COLO668 (cell line): ENCODE measurements around the gene HCFC1R1.
A peak's percentile ranks its signal among the peaks of the same experiment; 100 is the strongest.

Source experiments
- DNase-seq: peaks from one replicate; lab custom pipeline; 2025; ENCODE audit not compliant: unreplicated experiment; lab: John Stamatoyannopoulos, UW

Gene HCFC1R1

GRCh38 chr16:3020604-3021448, 2.9 kb downstream of the HCFC1R1 start:
- DNase-seq = peak; percentile 55

- DNase-seq = peak; percentile 86
Measured at GRCh38 chr16:3020247-3020603, 3.5 kb downstream of the HCFC1R1 start, which contains the start of gene TNFRSF12A. TSS of gene TNFRSF12A (plus strand) at chr16:3020368. CDS start at chr16:3020398, 30 bp downstream.

GRCh38 chr16:3019594-3020246, 4.0 kb downstream of the HCFC1R1 start:
- no peak for DNase-seq

- peak; percentile 38 for DNase-seq
Measured at GRCh38 chr16:3017794-3018506, 5.8 kb downstream of the HCFC1R1 start, which contains the start of gene CLDN6. TSS of gene CLDN6 (minus strand) at chr16:3018183. CDS start at chr16:3016021, 2,162 bp downstream.

GRCh38 chr16:3017344-3017743, 6.4 kb downstream of the HCFC1R1 start:
- no peak for DNase-seq

GRCh38 chr16:3015865-3016521, 7.7 kb downstream of the HCFC1R1 start:
- no peak for DNase-seq

GRCh38 chr16:3014971-3015370, 8.8 kb downstream of the HCFC1R1 start:
- no peak for DNase-seq

GRCh38 chr16:3013998-3014690, 9.6 kb downstream of the HCFC1R1 start:
- no peak for DNase-seq

GRCh38 chr16:3013491-3013951, 10.2 kb downstream of the HCFC1R1 start:
- peak; percentile 28 for DNase-seq

- DNase-seq = peak; percentile 90
Measured at GRCh38 chr16:3012828-3013420, 10.8 kb downstream of the HCFC1R1 start, which contains the start of gene CLDN9. TSS of gene CLDN9 (plus strand) at chr16:3012923. CDS start at chr16:3013363, 440 bp downstream.

- peak; percentile 92 for DNase-seq
Measured at GRCh38 chr16:3012246-3012645, 11.5 kb downstream of the HCFC1R1 start.

- no peak for DNase-seq
Measured at GRCh38 chr16:3010510-3010909, 13.2 kb downstream of the HCFC1R1 start.

GRCh38 chr16:3009568-3010390, 14.0 kb downstream of the HCFC1R1 start:
- DNase-seq = peak; percentile 70

- no peak for DNase-seq
Measured at GRCh38 chr16:3008690-3009037, 15.1 kb downstream of the HCFC1R1 start.

- DNase-seq = no peak
Measured at GRCh38 chr16:3007957-3008689, 15.6 kb downstream of the HCFC1R1 start.

- no peak for DNase-seq
Measured at GRCh38 chr16:3007059-3007956, 16.4 kb downstream of the HCFC1R1 start.

GRCh38 chr16:3004781-3005284, 18.9 kb downstream of the HCFC1R1 start:
- peak; percentile 42 for DNase-seq
